ENCODE results near the gene TH.

GRCh38 chr11:2149460-2149859 lies 22.2 kb downstream of the TH start:
- no peak for TF ChIP-seq CTCF (IDR thresholded peaks at IDR 0.05)
- TF ChIP-seq EZH2 (IDR thresholded peaks at IDR 0.05; ENCODE audit: borderline replicate concordance, insufficient read depth, low read depth, low read length, poor library complexity, severe bottlenecking) = no peak
